Adrenal gland (tissue), 12 donors: ENCODE results near the gene ZP3. TPM values are rescaled to one million over a fixed set of nuclear protein-coding genes. Genes with fewer than 3 reads are reported as not detected.
"Not testable (repeated sequence)": the region's sequence is repeated elsewhere in the genome, so short reads cannot be mapped to it uniquely, and the experiment has no call there.

ENCODE experiments used
- DNase-seq, 7 donors: peaks; one replicate each; pipeline ENCODE4 v3.0.0-alpha.2; 2019 to 2020
- H3K27ac ChIP-seq, 5 donors: fragments of 200-600 bp; sonication (generic) in 4 of 5; 1 replicate in 3 of 5; 2 replicates in 2 of 5; pipeline versions ENCODE4 v1.5.1 to v1.8.0; 2016 to 2020; ENCODE audit warnings: mild to moderate bottlenecking in 1 of 5
- H3K27me3 ChIP-seq: fragments of 200-600 bp; 2 replicates; pipeline ENCODE4 v1.8.0; 2021
- H3K36me3 ChIP-seq, 2 donors: fragments of 200-600 bp; replicated peaks in 1 of 2; 1 replicate in 1 of 2; 2 replicates in 1 of 2; pipeline versions ENCODE4 v1.5.1 to v1.8.0; 2018 to 2022
- H3K4me1 ChIP-seq, 2 donors: fragments of 200-600 bp; replicated peaks in 1 of 2; 1 replicate in 1 of 2; 2 replicates in 1 of 2; pipeline versions ENCODE4 v1.5.1 to v1.8.0; 2018 to 2021
- H3K4me3 ChIP-seq, 4 donors: fragments of 200-600 bp; sonication (generic) in 3 of 4; one replicate each; pipeline ENCODE4 v1.5.1; 2016 to 2018
- H3K9me3 ChIP-seq, 3 donors: fragments of 200-600 bp; sonication (generic) in 1 of 3; replicated peaks in 1 of 3; 1 replicate in 2 of 3; 2 replicates in 1 of 3; pipeline versions ENCODE4 v1.5.1 to v1.8.0; 2016 to 2021
- WGBS, 4 donors: extraction: QIAGEN DNeasy Blood & Tissue Kit in 2 of 4; methylation state at CpG; one replicate each; pipeline versions ENCODE4 v1.1.5 to v1.1.7; 2013 to 2017; 5-methylcytosine and 5-hydroxymethylcytosine counted together
- intact Hi-C, 2 donors: fragments of 100-400 bp; cut with DNase I; formaldehyde crosslinking; loops; one replicate each; pipeline versions ENCODE4 v1.14.1 to v1.15.0; 2022 to 2023
- polyA plus RNA-seq, 3 donors: library from polyadenylated mRNA; stranded (reverse); fragments of 200-250 nt in 2 of 3; fragments of 350-450 nt in 1 of 3; fragmentation: Illumina TruSeq in 1 of 3; extraction: RNeasy Lipid Tissue Mini Kit (QIAGEN cat#74804) in 1 of 3; gene quantifications; one replicate each; pipeline ENCODE4 v1.2.3, GENCODE V29; 2013 to 2014
- total RNA-seq, 9 donors: library from RNA; depleted of rRNA in 4 of 9; stranded (reverse); fragments of >200 nt in 4 of 9; fragments of 120-200 nt in 1 of 9; fragmentation: NEBNext Ultra II Directional in 1 of 9; extraction: Animal tissue kit (Norgen Biotek cat#: 25700) in 1 of 9; gene quantifications; one replicate each; pipeline versions ENCODE4 v1.1.0 to v1.2.4, GENCODE V29; 2013 to 2023
- donor health status: healthy with polysubstance abuse.
- donor health status: Bipolar disorder and iron deficiency.
- donor health status: DM: yes; HTN: yes; CAD: no.
- donor health status: DM: no; HTN: no; CAD: no.
- donor health status: DM: no; HTN: no; CAD: no.
- donor health status: DM: yes; HTN: yes; CAD: no.

The ZP3 gene
- total and polyA plus RNA-seq, 12 donors: 2.2 to 21.3 (median 6.8) TPM

DNA sequence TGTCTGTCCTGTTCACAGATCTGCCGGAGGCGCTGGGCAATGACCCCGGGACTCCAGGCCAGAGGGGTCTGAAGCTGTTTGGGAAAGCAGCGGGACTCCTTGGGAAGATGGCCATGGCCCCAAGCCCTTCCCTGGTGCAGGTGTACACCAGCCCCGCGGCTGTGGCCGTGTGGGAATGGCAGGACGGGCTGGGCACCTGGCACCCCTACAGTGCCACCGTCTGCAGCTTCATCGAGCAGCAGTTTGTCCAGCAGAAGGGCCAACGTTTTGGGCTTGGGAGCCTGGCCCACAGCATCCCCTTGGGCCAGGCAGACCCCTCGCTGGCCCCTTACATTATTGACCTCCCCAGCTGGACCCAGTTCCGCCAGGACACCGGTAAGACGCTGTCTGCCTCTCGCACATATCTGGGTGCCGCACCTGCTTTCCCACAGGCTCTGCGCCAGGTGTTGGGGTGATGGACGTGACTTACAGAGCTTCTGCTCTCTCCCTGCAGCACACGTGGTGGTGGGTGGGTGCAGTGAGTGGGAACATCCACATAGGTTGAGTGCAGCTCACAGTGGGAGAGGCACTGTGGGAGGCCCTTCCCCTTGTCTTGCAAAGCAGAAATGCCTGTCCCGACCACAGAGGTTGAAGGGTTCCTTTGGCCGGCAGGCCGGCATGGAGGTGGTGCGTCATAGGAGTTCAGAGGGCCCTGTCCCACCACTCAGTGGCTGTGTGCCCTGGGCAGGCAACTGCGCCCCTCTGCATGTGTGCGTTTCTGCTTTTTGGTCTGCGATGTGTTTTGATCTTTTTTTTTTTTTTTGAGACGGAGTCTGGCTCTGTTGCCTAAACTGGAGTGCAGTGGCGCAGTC, 55.9 kb downstream of the ZP3 start:
- H3K9me3 ChIP-seq, H3K36me3 ChIP-seq, H3K27me3 ChIP-seq, intact Hi-C loops, H3K27ac ChIP-seq, DNase-seq, H3K4me1 ChIP-seq, H3K4me3 ChIP-seq: not testable (repeated sequence)
- 83 to 98% (median 92%) methylated on average over 8 to 27 of the region's 29 CpGs for WGBS, 4 donors

DNA sequence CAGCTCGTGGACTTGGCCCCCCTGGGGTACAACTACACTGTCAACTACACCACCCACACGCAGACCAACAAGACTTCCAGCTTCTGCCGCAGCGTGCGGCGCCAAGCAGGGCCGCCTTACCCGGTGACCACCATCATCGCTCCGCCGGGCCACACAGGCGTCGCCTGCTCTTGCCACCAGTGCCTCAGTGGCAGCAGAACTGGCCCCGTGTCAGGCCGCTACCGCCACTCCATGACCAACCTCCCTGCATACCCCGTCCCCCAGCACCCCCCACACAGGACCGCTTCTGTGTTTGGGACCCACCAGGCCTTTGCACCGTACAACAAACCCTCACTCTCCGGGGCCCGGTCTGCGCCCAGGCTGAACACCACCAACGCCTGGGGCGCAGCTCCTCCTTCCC, 57.9 kb downstream of the ZP3 start:
- DNase-seq, H3K27me3 ChIP-seq, intact Hi-C loops, H3K9me3 ChIP-seq, H3K4me1 ChIP-seq, H3K27ac ChIP-seq, H3K4me3 ChIP-seq, H3K36me3 ChIP-seq: not testable (repeated sequence)
- 93 to 97% (median 94%) methylated on average over 18 to 24 of the region's 24 CpGs for WGBS, 4 donors

DNA sequence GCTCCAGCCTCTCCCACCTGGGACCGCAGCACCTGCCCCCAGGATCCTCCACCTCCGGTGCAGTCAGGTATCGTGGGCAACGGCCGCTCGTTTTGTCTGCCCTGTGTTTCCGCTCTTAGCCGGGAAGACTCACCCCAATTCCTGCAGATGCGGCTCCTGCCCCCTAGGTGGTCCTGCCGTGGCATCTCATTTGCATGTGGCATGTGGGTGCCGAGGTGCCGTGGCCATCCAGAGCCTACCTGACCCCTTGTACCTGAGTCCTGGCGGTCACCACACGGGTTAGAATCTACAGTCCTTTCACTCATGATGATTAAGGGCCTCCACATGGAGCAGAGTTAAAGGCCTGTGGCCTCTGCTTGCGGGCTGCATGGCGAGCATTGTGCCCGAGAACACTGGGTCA, 58.3 kb downstream of the ZP3 start:
- H3K4me1 ChIP-seq, intact Hi-C loops: not testable (repeated sequence)
- 90 to 95% (median 91%) methylated on average over 12 to 17 of the region's 17 CpGs; no CpG with 5 or more reads in 1 of the 4 donors for WGBS, 4 donors

DNA sequence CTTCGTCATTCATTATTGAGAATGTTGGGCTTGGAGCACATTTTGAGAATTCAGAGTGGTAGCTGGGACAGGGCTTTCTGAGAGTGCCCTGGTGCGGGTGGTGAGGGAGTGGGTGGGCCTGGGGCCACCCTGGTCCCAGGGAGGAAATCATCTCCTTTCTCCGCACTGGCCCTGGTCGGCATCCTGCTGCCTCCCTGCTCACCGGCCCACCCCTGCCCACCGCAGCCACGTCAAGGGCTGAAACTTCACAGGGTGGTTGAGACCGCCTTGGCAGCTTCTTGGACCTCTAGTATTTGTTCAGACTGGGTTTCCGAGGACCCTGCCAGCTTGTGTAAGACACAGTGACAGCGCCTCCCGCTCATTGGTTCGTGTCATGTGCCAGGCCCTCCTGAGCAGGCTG, 59.7 kb downstream of the ZP3 start:
- WGBS, 4 donors: 77 to 96% methylated on average over 5 to 6 of the region's 12 CpGs; no CpG with 5 or more reads in 2 of the 4 donors
- H3K27me3 ChIP-seq, intact Hi-C loops, H3K4me3 ChIP-seq, H3K27ac ChIP-seq, DNase-seq, H3K9me3 ChIP-seq, H3K4me1 ChIP-seq, H3K36me3 ChIP-seq: not testable (repeated sequence)

More for the DNA sequence above, 58.3 kb downstream of the ZP3 start:
- not testable (repeated sequence) for H3K27me3 ChIP-seq, H3K9me3 ChIP-seq, H3K36me3 ChIP-seq, H3K27ac ChIP-seq, DNase-seq, H3K4me3 ChIP-seq

DNA sequence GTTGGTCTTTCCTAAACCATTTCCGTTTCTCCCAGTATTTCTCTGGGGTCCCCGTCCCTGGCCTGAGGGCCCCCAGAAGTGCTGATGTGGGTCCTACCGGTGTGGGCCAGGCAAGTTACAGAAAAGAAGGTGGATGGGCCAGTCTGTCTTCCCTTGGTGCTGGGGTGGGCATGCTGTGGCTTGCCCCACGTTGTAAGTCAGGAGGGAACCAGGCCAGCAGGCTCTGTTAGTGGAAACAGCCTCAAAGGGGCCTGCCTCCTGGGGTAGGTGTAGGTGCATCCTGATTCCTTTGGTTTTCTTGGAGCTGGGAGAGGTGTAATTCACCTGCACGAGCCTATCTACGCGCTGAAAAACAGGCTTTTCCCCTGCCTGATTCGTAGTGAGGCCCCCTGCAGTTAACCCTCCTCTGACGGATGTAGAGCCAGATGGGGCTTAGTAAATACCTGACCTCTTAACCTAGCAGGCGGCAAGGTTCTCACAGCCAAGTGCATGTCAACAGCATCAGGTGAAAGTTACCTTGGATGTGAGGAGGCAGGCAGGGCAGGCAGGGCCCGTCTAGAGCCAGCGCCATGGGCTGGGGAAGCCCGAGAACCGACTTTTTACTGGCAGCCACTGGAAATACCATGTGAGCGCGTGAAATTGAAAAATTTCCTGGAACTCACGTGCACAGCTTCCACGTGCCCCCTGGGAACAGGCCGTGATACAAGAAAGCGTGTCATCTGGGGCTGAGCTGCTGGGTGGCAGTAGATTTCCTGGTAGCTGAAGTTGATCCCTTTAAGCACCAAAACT, 61.3 kb downstream of the ZP3 start:
- H3K9me3 ChIP-seq, intact Hi-C loops, H3K27me3 ChIP-seq, H3K27ac ChIP-seq, H3K36me3 ChIP-seq, H3K4me3 ChIP-seq, DNase-seq, H3K4me1 ChIP-seq: not testable (repeated sequence)
- WGBS, 4 donors: 36 to 70% methylated on average over 2 to 5 of the region's 20 CpGs; no CpG with 5 or more reads in 2 of the 4 donors

DNA sequence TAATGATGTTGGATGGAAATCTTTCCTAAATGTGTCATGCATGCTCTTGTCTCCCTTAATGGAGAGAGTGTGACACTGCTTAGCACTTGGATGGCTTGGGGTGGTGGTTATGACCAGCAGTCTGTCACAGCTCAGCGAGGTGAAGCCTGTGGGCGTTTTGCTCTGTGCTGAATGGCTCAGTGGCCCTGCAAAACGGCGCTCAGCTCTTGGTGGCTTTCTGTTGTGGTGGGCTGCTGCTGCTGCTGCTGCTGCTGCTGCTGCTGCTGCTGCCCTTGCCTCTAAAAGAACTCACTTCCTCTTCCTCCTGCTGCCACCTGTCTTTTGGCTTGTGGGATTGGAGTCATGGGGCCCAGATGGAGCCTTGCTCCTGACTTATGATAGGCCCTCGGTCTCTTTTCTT, 61.9 kb downstream of the ZP3 start:
- H3K27ac ChIP-seq, H3K4me1 ChIP-seq, H3K36me3 ChIP-seq, intact Hi-C loops, H3K4me3 ChIP-seq, DNase-seq, H3K9me3 ChIP-seq, H3K27me3 ChIP-seq: not testable (repeated sequence)
- WGBS, 4 donors: 53 to 80% methylated on average over 2 of the region's 5 CpGs; no CpG with 5 or more reads in 2 of the 4 donors

DNA sequence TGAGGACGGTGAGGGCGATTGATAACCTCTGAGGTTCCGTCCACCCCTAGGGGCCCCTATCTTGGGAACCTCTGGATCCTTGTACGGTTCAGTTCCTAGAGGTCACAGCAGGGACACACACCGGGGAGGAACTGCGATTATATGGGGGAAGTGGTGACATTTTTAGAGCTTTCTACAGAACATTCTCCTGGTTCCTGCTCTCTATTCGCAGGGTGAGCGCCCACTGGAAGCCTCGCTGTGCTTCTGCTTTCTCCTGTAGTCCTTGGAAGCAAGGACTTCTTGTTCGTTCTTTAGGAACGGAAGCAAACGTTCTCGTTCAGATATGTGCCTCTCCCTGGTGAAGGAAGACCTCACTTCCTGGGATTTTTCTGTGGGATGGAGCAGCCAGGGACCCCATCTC, 63.2 kb downstream of the ZP3 start:
- H3K27ac ChIP-seq, H3K27me3 ChIP-seq, H3K4me3 ChIP-seq, H3K9me3 ChIP-seq, DNase-seq, H3K4me1 ChIP-seq, intact Hi-C loops, H3K36me3 ChIP-seq: not testable (repeated sequence)
- 57 to 75% (median 70%) methylated on average over 3 to 4 of the region's 13 CpGs; no CpG with 5 or more reads in 1 of the 4 donors for WGBS, 4 donors

Other genes starting within 250 kb of the ZP3 start
- 10 to 100 TPM; 14.3 to 49.3 (median 32.4) TPM for gene SRRM3, start 223.1 kb upstream of the ZP3 start, total RNA-seq
- gene SRRM3, start 223.1 kb upstream of the ZP3 start, polyA plus RNA-seq: 100 to 1,000 TPM in 1 of 3 donors, 10 to 100 TPM in 1, 1 to 10 TPM in 1; 5.6 to 140 (median 43.3) TPM
- 1,000 to 10,000 TPM in 1 of 9 donors, 100 to 1,000 TPM in 7, 10 to 100 TPM in 1; 69.5 to 1,192 (median 720) TPM for gene HSPB1, start 122.3 kb upstream of the ZP3 start, total RNA-seq
- gene HSPB1, start 122.3 kb upstream of the ZP3 start, polyA plus RNA-seq: 1,000 to 10,000 TPM in 2 of 3 donors, 10 to 100 TPM in 1; 83.3 to 2,276 (median 1,235) TPM
- 100 to 1,000 TPM in 5 of 9 donors, 10 to 100 TPM in 4; 63.4 to 272 (median 100) TPM for gene YWHAG, start 66.0 kb upstream of the ZP3 start, total RNA-seq
- gene YWHAG, start 66.0 kb upstream of the ZP3 start, polyA plus RNA-seq: 100 to 1,000 TPM in 1 of 3 donors, 10 to 100 TPM in 2; 50.5 to 309 (median 68.6) TPM
- 10 to 100 TPM in 1 of 9 donors, 1 to 10 TPM in 7, under 1 TPM in 1; 0.60 to 10.7 (median 1.9) TPM for gene SSC4D, start 15.3 kb upstream of the ZP3 start, total RNA-seq
- 1 to 10 TPM in 2 of 3 donors, under 1 TPM in 1; 0.93 to 8.3 (median 3.9) TPM for gene SSC4D, start 15.3 kb upstream of the ZP3 start, polyA plus RNA-seq
- 10 to 100 TPM in 8 of 9 donors, 1 to 10 TPM in 1; 3.9 to 21.7 (median 16.0) TPM for gene DTX2, start 36.8 kb downstream of the ZP3 start, total RNA-seq
- gene DTX2, start 36.8 kb downstream of the ZP3 start, polyA plus RNA-seq: 10 to 100 TPM in 2 of 3 donors, 1 to 10 TPM in 1; 2.8 to 83.7 (median 23.2) TPM
- gene UPK3B, start 85.6 kb downstream of the ZP3 start, total RNA-seq: 1 to 10 TPM in 3 of 9 donors, under 1 TPM in 5, not detected in 1; 0.22 to 2.6 (median 0.89) TPM
- under 1 TPM in 2 of 3 donors, not detected in 1; 0.56 to 0.84 TPM for gene UPK3B, start 85.6 kb downstream of the ZP3 start, polyA plus RNA-seq
- 1 to 10 TPM in 1 of 9 donors, under 1 TPM in 5, not detected in 3; 0.18 to 2.9 (median 0.50) TPM for gene SPDYE16, start 118.3 kb downstream of the ZP3 start, total RNA-seq
- gene SPDYE16, start 118.3 kb downstream of the ZP3 start, polyA plus RNA-seq: under 1 TPM; 0.16 to 0.40 (median 0.22) TPM
- gene POMZP3, start 202.3 kb downstream of the ZP3 start, total RNA-seq: 10 to 100 TPM in 4 of 9 donors, 1 to 10 TPM in 5; 2.1 to 24.8 (median 8.9) TPM
- gene POMZP3, start 202.3 kb downstream of the ZP3 start, polyA plus RNA-seq: 10 to 100 TPM in 2 of 3 donors, 1 to 10 TPM in 1; 9.6 to 15.6 (median 14.0) TPM